HFFc6 (cell line): Measurements from ENCODE around the gene PVALB. TPM values are rescaled to one million over a fixed set of nuclear protein-coding genes. Genes with fewer than 3 reads are reported as not detected.

Experiments
- DNase-seq: peaks from one replicate; pipeline ENCODE4 v3.0.0-alpha.2; 2018
- H3K27ac Mint-ChIP-seq: 2 replicates; pipeline ENCODE4 v1.8.0; 2020; ENCODE audit warnings: mild to moderate bottlenecking, mixed read lengths
- H3K27me3 Mint-ChIP-seq: 2 replicates; pipeline ENCODE4 v1.8.0; 2021; ENCODE audit warnings: mild to moderate bottlenecking, moderate library complexity, mixed read lengths; ENCODE audit not compliant: insufficient read depth
- H3K36me3 Mint-ChIP-seq: 2 replicates; pipeline ENCODE4 v1.8.0; 2021; ENCODE audit warnings: low read depth, mixed read lengths
- H3K4me1 Mint-ChIP-seq: 2 replicates; pipeline ENCODE4 v1.8.0; 2020; ENCODE audit warnings: low read depth, mixed read lengths
- H3K4me3 Mint-ChIP-seq: 2 replicates; pipeline ENCODE4 v1.8.0; 2020; ENCODE audit warnings: mild to moderate bottlenecking, moderate library complexity, mixed read lengths
- H3K9me3 Mint-ChIP-seq: 2 replicates; pipeline ENCODE4 v1.8.0; 2020; ENCODE audit warnings: mild to moderate bottlenecking, mixed read lengths
- CTCF ChIP-seq: fragments of 200-600 bp; sonication (generic); IDR thresholded peaks from 2 replicates; pipeline ENCODE4 v1.5.0; 2021; ENCODE audit warnings: antibody characterized with exemption, mild to moderate bottlenecking
- total RNA-seq, 6 experiments: library from RNA; stranded (reverse); fragmentation: NEBNext Ultra II Directional; extraction: Animal tissue kit (Norgen Biotek cat#: 25700); gene quantifications; 2 replicates in 1 of 6; 3 replicates in 5 of 6; pipeline ENCODE4 v1.2.3, GENCODE V29; 2021

Gene PVALB
- total RNA-seq, 6 experiments from 2014 or later = not detected

GRCh38 chr22:36818010-36818642 lies 1.3 kb upstream of the PVALB start:
- no peaks in the 10 kb centered on the region for H3K9me3 Mint-ChIP-seq
- no peaks in the 10 kb centered on the region for H3K36me3 Mint-ChIP-seq
- no peak overlapping the region for H3K27ac Mint-ChIP-seq
- H3K27me3 Mint-ChIP-seq = peaks cover 76% of the 10 kb centered on the region
- no peak for TF ChIP-seq CTCF
- DNase-seq = no peak
- no peaks in the 10 kb centered on the region for H3K4me1 Mint-ChIP-seq
- H3K4me3 Mint-ChIP-seq = no peak overlapping the region

- DNase-seq = no peak
- Mint-ChIP-seq H3K27me3 (peaks cover 82% of the 10 kb centered on the region), H3K4me1 (no peaks in the 10 kb centered on the region), H3K27ac (no peak overlapping the region), H3K36me3 (no peaks in the 10 kb centered on the region), H3K4me3 (no peak overlapping the region), H3K9me3 (no peaks in the 10 kb centered on the region)
- TF ChIP-seq CTCF = no peak
Measured at GRCh38 chr22:36817525-36817848, 652 bp upstream of the PVALB start.

GRCh38 chr22:36816339-36816635 lies 548 bp downstream of the PVALB start:
- no peak for DNase-seq
- H3K9me3 Mint-ChIP-seq = no peaks in the 10 kb centered on the region
- no peak overlapping the region for H3K4me3 Mint-ChIP-seq
- TF ChIP-seq CTCF = no peak
- H3K27me3 Mint-ChIP-seq = peaks cover 75% of the 10 kb centered on the region
- H3K27ac Mint-ChIP-seq = no peak overlapping the region
- no peaks in the 10 kb centered on the region for H3K36me3 Mint-ChIP-seq
- no peaks in the 10 kb centered on the region for H3K4me1 Mint-ChIP-seq

GRCh38 chr22:36815558-36816338 lies 1.1 kb downstream of the PVALB start:
- Mint-ChIP-seq H3K27me3 (peaks cover 72% of the 10 kb centered on the region), H3K4me1 (no peaks in the 10 kb centered on the region), H3K9me3 (no peaks in the 10 kb centered on the region), H3K4me3 (no peak overlapping the region), H3K27ac (no peak overlapping the region), H3K36me3 (no peaks in the 10 kb centered on the region)
- no peak for DNase-seq
- TF ChIP-seq CTCF = no peak

GRCh38 chr22:36814801-36815200 lies 2.0 kb downstream of the PVALB start:
- no peak overlapping the region for H3K27ac Mint-ChIP-seq
- no peak overlapping the region for H3K4me3 Mint-ChIP-seq
- H3K9me3 Mint-ChIP-seq = no peaks in the 10 kb centered on the region
- no peaks in the 10 kb centered on the region for H3K36me3 Mint-ChIP-seq
- H3K4me1 Mint-ChIP-seq = no peaks in the 10 kb centered on the region
- DNase-seq = no peak
- TF ChIP-seq CTCF = no peak
- H3K27me3 Mint-ChIP-seq = peaks cover 70% of the 10 kb centered on the region
